Measurements from ENCODE around the gene CDYL2.
"Not testable (repeated sequence)": the region's sequence is repeated elsewhere in the genome, so short reads cannot be mapped to it uniquely, and the experiment has no call there.

DNA sequence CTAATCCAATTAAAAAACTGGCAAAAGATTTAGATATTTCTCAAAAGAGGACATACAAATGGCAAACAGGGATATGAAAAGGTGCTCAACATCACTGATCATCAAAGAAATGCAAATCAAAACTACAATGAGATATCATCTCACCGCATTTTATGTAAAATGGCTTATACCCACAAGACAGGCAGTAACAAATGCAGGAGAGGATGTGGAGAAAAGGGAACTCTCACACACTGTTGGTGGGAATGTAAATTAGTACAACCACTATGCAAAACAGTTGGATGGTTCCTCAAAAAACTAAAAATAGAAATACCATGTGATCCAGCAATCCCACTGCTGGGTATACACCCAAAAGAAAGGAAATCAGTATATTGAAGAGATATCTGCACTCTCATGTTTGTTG lies 154.1 kb downstream of the CDYL2 start:
- TF ChIP-seq POLR2A (IDR thresholded peaks at IDR 0.05; ENCODE audit: low read depth, low read length); POLR2AphosphoS5 (IDR thresholded peaks at IDR 0.05; ENCODE audit: low read depth, low read length); TAF1 (IDR thresholded peaks at IDR 0.05; ENCODE audit: borderline replicate concordance, low read depth, low read length): not testable (repeated sequence)
